ENCODE data around the gene TMED1.
"Not testable (repeated sequence)": the region's sequence is repeated elsewhere in the genome, so short reads cannot be mapped to it uniquely, and the experiment has no call there.

The TMED1 gene, protein sequence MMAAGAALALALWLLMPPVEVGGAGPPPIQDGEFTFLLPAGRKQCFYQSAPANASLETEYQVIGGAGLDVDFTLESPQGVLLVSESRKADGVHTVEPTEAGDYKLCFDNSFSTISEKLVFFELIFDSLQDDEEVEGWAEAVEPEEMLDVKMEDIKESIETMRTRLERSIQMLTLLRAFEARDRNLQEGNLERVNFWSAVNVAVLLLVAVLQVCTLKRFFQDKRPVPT

DNA sequence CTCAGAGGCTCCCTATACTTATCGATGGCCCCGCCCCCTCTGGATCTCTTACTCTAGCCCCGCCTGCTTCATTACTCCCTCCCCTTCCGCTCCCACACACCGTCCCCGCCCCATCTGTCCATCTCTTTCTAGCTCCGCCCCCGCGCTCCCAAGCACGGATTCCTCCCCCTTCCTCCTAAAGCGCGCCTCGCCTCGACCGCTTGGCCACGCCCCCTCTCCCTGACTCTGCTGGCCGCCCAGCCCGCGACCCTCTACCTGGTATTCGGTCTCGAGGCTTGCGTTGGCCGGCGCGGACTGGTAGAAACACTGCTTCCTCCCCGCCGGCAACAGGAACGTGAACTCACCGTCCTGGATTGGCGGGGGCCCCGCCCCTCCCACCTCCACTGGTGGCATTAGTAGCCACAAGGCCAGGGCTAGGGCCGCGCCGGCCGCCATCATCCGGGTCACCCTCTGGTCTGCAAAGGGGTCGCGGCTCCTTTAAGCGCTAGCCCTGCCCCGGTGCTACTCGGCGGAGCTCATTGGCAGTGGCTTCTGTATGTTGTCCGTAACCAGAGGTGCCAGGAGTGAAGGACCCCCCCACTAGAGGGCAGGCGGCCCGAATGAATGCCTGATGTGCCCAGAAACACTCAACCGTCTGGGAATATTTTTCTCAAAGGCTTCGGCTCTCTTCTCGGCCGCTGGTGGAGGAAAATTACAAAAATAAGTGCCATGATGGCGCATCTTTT lies at the start of gene TMED1:
Gene TMED1, minus strand, starts transcription at position 459 of the 725 bp plus-strand sequence. Its CDS starts 21 bp downstream, at position 438.
- DNase-seq = peak; percentile 94 to 100 (median 99)
- intact Hi-C loops (cut with DNase I) = loop anchor here (10.0 kb wide), 1 partner anchor 121 kb away; the partner anchor contains the start of gene DNM2

DNA sequence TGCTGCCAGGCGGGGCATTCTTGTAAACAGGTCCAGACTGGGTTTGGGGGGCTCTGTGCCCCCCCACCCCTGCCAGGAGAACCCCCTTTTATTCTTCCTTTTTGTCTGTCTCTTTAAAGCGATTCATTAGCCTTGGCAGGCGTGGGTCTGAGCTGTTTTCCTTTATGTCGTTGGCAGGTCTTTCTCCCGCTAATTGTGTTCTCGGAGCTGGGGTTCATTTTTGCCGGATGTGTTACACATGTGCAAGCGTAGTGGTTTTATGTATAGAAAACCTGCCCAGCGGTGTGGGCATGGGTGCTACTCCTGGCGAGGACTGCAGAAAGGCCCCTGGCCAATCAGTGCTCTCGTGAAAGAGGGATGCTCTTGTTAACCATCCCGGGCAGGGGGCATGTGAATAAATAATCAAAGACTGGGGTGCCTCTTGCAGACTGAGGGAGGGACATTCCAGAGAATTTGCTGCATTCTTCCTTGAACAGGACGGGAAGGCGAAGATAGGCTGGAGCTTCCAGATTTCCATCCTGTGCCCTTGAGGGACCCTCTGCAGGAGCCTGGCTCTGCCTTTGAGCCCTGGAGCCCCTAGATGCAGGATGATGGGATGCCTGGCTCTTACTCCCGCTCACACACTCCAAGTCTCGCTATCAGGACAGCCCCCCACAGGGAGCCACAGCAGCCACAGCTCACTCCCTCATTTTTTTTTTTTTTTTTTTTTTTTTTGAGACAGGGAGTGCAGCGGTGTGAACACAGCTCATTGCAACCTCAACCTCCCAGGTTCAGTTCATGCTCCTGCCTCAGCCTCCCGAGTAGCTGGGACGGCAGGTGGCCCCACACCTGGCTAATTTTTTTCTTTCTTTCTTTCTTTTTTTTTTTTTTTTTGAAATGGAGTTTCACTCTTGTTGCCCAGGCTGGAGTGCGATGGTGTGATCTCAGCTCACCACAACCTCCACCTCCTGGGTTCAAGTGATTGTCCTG lies 49.5 kb upstream of the TMED1 start:
- no peak for DNase-seq
- intact Hi-C loops (cut with DNase I) = no loop called here

DNA sequence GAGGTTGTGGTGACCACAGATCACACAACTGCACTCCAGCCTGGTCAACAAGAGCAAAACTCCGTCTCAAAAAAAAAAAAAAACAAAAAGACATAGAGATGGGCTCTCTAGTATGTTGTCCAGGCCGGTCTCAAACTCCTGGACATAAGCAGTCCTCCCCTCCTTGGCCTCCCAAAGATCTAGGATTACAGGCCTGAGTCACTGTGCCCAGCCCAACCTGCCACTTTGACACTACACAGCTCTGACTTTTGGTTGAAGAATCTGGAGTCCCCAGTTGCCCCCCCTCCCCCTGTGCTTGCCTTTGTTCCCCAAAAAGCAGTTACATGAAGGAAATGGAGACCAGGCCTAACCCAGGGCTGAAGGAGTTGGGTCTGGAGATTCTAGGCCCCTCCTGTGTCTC lies 48.3 kb upstream of the TMED1 start:
- intact Hi-C loops (cut with DNase I) = no loop called here
- no peak for DNase-seq

DNA sequence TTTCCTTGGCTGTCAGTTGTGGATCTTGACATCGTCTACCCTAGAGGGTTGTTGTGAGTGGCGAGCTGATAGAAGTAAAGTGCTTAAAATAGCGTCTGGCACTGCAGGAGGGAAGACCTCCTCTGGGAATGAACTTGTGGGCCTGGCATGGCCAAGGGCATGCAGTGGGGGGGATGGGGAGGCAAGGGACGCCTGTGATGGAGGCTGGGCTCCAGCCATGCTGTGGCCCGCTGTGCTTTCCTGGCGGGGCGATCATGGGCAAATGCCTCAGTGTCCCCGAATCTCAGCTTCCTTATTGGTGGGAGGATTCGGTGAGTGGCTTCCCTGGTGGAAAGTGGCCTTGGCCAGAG lies 46.1 kb upstream of the TMED1 start:
- intact Hi-C loops (cut with DNase I) = no loop called here
- no peak for DNase-seq

DNA sequence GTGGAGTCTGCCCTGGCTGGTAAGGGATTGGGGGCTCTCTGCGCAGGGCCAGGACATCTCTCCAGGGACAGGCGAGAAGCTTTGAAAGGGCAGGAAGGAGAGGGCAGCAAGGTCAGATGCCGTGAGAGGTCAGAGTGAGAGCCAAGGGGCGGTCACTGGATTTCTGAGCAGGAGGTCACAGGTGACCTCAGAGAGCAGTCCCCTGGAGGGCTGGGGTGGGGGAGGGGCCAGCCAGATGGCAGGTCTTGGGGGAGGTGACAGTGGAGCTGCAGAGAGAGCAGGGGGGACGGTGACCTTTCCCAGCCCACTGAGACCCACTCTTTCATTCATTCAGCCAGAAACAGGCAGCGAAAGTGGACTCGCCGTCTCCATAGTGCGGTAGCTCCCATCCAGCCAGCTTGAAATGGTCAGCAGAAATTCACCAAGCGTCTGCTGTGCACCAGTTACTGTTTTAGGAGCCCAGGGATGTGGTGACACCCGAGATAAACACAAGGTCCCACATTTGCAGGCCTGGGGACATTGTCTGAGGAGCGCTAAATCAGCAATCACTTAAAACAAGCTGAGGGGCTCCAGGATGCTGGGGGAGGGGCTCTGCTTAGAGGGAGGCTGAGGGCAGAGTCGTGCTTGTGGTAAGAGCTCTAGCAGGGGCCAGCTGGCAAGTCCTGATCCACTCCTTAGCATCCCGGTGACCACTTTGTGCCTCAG lies 45.5 kb upstream of the TMED1 start:
- intact Hi-C loops (cut with DNase I) = no loop called here
- no peak for DNase-seq

DNA sequence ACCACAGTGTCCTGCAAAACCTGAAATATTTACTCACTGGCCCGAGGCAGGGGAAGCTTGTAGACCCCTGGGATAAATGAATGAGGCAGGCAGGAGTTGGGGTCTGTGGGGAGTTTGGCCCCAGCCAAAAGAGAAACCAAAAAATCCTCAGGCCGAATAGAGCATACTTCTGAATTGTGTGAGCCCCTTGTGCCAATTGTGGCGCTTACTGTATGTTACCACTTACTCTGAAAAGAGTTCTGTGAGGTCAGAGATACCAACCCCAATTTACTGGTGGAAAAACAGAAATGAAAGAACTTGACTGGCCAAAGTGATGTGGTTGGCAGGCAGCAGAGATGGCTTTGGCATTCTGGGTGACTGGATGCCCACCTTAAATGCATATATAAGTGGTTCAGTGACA lies 42.2 kb upstream of the TMED1 start:
- no peak for DNase-seq
- intact Hi-C loops (cut with DNase I) = loop anchor here (10.0 kb wide), 1 partner anchor 47 kb away; the partner anchor contains the start of genes TIMM29 and YIPF2

DNA sequence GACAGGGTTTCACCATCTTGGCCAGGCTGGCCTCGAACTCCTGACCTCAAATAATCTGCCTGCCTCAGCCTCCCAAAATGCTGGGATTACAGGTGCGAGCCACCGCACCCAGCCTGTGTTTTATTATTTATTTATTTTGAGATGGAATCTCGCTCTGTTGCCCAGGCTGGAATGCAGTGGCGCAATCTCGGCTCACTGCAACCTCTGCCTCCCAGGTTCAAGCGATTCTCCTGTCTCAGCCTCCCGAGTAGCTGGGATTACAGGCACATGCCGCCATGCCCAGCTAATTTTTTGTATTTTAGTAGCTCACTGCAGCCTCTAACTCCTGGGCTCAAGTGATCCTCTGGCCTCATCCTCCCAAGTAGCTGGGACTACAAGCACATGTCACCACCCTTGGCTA lies 41.6 kb upstream of the TMED1 start:
- DNase-seq = not testable (repeated sequence)
- intact Hi-C loops (cut with DNase I) = loop anchor here (10.0 kb wide), 1 partner anchor 47 kb away; the partner anchor contains the start of genes TIMM29 and YIPF2

DNA sequence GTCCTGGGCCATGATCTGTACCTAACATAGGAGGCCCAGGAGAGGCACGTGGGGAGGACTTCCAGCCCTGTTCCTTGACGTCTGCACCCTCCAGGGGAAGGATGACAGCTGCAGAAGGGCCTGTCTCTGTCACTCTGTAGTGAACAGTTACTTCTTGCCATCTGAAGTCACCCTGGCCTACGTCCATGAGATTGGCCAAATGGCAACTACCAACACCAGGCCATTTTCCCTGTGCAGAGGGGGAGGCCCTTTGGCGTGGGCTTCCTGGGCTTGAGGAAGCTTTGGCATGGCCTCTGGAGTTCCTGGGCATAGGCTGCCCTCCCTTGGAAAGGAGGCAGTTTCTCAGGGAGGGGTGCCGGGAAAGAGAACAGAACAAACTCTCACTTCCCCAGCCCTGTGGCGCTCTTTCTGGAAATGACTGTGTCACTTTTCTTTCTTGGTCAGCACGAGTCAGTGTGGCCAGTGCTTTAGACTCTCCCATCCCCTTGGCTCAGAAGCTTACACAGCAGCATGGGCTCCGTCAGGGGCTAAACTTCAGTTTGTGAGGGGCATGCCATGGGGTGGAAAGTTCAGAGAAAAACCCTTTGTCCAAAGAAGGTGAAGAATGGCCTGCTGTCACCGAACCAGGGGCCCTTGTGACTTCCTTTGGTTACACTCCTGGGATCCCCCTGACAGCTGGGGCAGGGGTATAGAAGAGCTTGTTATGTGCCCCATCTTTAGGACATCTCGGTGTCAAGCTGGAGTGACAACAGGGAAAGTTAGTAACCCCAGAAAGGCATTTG lies 40.6 kb upstream of the TMED1 start:
- intact Hi-C loops (cut with DNase I) = loop anchor here (10.0 kb wide), 1 partner anchor 48 kb away; the partner anchor contains the start of genes TIMM29 and YIPF2
- peak in 20 of 42 donors; percentile 21 to 78 (median 51) for DNase-seq

DNA sequence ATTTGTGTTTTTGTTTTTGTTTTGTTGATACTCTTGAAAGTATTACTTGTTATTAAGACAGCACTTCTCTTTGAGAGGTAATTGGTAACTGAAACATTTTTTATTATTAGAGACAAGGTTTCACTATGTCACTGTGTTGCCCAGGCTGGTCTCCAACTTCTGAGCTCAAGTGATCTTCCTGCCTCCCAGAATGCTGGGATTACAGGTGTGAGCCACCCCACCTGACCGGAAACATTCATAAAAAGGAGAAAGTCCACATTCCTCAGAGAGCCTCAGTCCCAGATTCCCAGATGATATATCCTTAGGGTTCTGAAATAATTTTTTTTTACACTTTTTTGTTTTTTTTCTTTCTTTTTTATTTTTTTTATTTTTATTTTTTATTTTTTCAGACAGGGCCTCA lies 38.0 kb upstream of the TMED1 start:
- DNase-seq = no peak
- intact Hi-C loops (cut with DNase I) = loop anchor here (10.0 kb wide), 1 partner anchor 51 kb away; the partner anchor contains the start of genes TIMM29 and YIPF2

DNA sequence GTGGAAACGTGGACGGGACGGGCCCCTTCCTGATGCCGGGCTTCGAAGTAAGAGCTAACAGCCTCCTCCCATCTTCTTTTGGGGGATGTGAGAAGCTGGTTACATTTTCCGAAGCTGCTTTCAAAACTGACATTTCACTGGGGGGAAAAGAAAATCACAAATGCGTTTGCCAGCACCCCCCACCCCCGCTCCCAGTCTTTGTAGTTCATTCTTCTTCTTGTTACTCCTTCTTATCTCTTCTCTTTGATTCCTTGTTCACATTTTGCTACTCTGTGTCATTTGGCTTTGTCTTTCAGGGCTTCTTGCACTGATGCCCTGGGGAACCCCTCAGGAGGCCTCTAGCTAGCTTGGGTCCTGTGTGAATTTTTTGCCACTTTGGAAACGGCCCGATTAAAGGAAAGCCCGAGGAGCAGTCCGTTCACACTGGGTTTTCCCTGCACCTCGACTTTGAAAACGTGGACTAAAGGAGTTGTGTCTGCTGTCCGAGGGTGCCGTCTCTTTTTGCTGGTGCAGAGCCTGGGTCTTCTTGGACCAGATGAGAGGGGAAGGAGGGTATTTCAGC lies 36.6 kb upstream of the TMED1 start:
- intact Hi-C loops (cut with DNase I) = loop anchor here (10.0 kb wide), 1 partner anchor 52 kb away; the partner anchor contains the start of genes TIMM29 and YIPF2
- peak in 1 of 42 donors; percentile 23 for DNase-seq

DNA sequence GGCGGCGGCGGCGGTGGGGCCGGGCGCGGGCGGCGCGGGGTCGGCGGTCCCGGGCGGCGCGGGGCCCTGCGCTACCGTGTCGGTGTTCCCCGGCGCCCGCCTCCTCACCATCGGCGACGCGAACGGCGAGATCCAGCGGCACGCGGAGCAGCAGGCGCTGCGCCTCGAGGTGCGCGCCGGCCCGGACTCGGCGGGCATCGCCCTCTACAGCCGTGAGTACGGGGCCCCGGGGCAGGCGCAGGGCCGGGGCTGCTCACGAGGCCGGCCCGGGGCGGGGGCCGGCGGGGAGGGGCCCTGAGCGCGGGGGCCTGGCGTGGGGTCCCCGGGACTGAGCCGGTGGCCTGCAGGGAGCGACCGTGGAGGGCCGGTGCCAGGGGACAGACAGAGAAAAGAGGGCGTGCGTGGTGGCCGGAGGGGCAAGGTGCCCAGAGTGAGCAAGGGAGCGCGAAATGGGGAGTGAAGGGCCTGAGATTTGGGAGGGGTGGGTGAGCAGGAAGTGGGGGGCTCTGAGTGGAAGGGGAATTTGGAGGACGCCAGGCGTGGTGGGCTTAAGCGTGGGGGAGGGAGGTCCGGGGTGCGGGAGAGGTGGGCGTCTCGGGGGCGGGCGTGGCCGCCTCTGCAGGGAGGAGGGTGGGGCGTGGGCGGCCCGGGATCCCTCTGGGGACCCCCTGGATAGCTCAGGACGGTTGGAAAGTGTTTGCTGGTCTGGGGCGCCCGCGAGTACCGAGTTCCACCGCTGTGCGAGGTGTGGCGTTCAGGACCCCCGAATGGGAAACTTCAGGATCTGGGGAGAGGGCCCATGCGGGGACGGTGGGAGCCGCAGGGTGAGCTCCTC lies 35.9 kb upstream of the TMED1 start:
- peak in 30 of 42 donors; percentile 18 to 63 (median 42) for DNase-seq
- intact Hi-C loops (cut with DNase I) = loop anchor here (10.0 kb wide), 1 partner anchor 53 kb away; the partner anchor contains the start of genes TIMM29 and YIPF2

DNA sequence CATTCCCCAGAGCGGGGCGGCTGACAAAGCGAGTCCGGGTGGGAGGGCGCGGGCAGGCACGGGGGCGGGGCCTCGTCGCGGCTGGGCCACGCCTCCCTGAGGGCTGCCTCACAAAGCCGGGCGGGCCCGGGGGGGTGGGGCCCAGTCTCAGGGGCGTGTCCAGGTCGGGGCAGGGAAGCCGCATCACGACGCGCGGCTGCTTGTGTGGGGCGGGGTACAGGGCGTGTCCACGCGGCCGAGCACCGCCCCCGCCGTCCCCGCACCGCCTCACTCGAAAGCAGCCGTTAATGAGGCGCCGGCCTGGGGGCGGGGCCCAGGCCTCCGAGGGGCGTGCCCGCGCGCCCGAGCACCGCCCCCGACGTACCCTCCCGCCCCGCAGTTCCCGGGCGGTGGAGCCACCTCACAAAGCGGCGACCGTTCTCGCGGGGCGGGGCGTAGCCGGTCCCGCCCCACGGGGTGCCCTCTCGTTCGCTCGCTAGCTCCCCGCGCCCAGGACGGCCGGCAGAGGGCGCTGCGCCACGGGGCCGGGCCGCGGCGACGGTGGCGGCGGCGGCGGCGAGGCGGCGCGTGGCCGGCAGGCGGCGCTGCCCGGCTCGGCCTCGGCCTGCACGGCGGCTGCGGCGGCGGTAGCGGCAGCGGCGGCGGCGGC lies 35.1 kb upstream of the TMED1 start, which contains the start of gene CARM1:
Gene CARM1, plus strand, starts transcription at position 599 of the 649 bp plus-strand sequence. CDS start 150 bp downstream, outside the sequence.
- intact Hi-C loops (cut with DNase I) = loop anchor here (10.0 kb wide), 1 partner anchor 54 kb away; the partner anchor contains the start of genes TIMM29 and YIPF2
- peak; percentile 97 to 100 (median 99) for DNase-seq

DNA sequence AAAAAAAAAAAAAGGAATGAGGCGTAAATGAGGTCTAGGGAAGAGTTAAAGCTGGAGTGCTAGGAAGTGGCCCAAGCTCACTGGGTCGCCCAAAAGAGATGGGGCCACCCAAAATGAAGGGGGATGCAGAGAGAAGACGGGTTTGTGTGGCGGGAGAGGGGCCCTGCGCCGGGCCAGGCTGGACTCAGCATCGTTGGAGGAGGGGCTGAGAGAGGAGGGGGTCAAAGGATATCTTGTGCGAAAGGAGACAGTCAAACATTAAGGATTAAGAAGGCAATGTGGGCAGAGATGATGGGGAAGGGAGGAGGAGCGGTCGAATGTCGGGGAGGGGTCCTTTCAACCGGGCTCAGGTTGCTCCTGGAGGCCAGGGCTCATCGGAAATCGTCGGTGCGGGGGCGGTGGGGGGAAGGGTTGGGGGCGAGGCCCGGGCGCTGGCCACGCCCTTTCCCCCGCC lies 34.5 kb upstream of the TMED1 start:
- intact Hi-C loops (cut with DNase I) = loop anchor here (10.0 kb wide), 1 partner anchor 54 kb away; the partner anchor contains the start of genes TIMM29 and YIPF2
- DNase-seq = peak in 1 of 42 donors; percentile 41

DNA sequence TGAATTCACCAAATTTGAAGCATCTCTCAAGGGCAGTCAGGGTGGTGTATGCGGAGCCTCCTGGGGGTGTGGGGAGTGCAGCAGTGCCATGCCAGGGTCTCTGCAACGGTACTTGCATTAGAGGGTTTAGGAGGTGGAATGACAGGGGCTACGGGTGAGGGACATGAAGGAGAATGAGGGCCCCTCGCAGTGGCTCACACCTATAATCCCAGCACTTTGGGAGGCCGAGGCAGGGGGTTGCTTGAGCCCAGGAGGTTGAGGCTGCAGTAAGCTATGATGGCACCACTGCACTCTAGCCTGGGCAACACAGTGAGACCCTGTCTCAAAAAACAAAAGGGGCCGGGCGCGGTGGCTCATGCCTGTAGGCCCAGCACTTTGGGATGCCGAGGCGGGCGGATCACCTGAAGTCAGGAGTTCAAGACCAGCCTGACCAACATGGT lies 33.9 kb upstream of the TMED1 start:
- DNase-seq = not testable (repeated sequence)
- intact Hi-C loops (cut with DNase I) = loop anchor here (10.0 kb wide), 2 partner anchors 55 to 155 kb away; partner anchors contain the start of genes DNM2, TIMM29 and YIPF2

DNA sequence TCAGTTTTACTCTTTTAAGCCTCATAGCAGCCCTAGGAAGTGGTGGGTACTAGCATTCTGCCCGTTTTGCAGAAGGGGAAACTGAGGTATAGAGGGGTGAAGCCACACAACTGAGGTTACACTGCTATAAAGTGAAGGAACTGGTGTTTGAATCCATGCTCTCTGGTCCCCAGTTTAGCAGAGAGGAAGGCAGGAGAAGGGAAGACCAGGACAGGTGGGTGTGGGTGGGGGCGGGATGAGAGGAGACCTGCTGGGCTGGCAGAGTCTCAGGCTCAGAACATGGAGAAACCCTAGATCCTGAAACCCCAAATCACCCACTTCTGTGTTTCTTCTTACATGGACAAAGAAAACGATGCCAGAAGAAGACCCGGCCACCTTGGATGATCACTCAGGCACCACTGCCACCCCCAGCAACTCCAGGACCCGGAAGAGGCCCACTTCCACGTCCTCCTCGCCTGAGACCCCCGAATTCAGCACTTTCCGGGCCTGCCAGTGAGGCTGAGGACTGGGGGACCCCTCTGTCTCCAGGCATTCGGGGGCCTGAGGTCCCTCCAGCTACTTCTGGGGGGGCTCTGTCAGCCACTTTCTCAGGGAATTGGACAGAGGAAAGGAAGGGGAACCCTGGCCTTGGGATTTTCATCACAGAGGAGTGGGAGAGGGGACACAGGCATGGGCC lies 33.0 kb upstream of the TMED1 start:
- intact Hi-C loops (cut with DNase I) = loop anchor here (10.0 kb wide), 1 partner anchor 154 kb away; the partner anchor contains the start of gene DNM2
- no peak for DNase-seq

Measured in head of caudate nucleus (tissue), 42 donors.